Transverse colon (tissue), 4 donors: ENCODE results near the gene TRAK1.

Experiments used
- EP300 ChIP-seq: sonication (generic); formaldehyde crosslinking; IDR thresholded peaks from one replicate; pipeline ENCODE4 v1.6.1; 2017; ENCODE audit warnings: antibody characterized with exemption, low read depth
- POLR2A ChIP-seq: fragments of 450-650 bp; IDR thresholded peaks from one replicate; pipeline ENCODE4 v1.6.1; 2016; ENCODE audit warnings: antibody characterized with exemption, mild to moderate bottlenecking, moderate library complexity
- POLR2AphosphoS5 ChIP-seq, 3 donors: sonication (generic); formaldehyde crosslinking; IDR thresholded peaks; one replicate each; pipeline ENCODE4 v1.6.1; 2016; ENCODE audit warnings: antibody characterized with exemption in 3 of 3
- TF ChIP-seq, protein P1 (sequence below), 5 experiments: fragments of 200-600 bp in 3 of 5; fragments of 450-650 bp in 2 of 5; sonication (generic) in 3 of 5; IDR thresholded peaks; 1 replicate in 2 of 5; 2 replicates in 3 of 5; pipeline ENCODE4 v1.5.1; 2016 to 2017; ENCODE audit warnings: antibody characterized with exemption in 5 of 5, inconsistent platforms in 3 of 5, mild to moderate bottlenecking in 2 of 5, moderate library complexity in 1 of 5

DNA sequence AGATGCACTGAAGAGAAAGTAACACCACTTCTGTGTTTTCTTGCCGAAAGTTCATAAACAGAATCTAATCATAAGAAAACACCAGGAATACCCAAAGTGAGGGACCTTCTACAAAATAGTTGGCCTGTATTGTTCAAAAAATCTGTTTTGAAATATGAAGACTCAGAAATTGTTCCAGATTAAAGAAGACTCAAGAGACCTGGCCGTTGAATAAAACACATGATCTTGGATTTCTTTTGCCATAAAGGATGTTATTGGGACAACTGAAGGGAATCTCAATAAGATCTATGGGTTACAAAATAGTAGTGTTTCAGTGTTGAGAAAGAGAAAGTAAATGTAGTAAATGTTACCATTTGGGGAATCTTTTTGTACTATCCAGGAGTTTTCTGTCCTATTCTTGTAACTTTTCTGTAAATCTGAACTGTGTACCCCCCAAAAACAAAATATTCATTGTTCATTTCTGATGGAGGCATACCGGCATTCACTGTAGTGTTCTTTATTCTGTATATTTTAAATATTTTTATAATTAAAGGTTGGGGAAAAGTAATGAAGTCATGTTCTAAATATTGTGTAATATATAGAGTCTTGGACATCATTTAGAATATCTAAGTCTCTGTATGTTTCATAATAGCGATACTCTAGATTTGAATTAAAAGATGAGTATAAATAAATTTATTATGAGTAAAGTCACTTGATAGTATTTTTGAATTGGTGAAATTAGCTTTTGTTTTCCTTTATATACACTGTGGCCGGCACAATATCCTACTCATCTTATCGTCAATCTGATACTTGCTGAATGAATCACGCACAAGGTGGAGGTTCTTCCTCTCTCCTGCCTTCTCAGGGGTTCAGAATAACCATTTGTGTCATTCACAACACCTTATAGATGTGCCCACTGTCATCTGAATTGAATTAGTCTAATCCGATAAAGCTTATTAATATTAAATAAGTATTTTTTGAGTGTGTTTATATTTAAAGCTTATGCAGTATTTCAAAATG is 66.7 kb downstream of the TRAK1 start:
- TF ChIP-seq POLR2AphosphoS5 (IDR thresholded peaks at IDR 0.05) (no peak), POLR2A (no peak), EP300 (no peak)
- TF ChIP-seq, protein P1, sequence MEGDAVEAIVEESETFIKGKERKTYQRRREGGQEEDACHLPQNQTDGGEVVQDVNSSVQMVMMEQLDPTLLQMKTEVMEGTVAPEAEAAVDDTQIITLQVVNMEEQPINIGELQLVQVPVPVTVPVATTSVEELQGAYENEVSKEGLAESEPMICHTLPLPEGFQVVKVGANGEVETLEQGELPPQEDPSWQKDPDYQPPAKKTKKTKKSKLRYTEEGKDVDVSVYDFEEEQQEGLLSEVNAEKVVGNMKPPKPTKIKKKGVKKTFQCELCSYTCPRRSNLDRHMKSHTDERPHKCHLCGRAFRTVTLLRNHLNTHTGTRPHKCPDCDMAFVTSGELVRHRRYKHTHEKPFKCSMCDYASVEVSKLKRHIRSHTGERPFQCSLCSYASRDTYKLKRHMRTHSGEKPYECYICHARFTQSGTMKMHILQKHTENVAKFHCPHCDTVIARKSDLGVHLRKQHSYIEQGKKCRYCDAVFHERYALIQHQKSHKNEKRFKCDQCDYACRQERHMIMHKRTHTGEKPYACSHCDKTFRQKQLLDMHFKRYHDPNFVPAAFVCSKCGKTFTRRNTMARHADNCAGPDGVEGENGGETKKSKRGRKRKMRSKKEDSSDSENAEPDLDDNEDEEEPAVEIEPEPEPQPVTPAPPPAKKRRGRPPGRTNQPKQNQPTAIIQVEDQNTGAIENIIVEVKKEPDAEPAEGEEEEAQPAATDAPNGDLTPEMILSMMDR (IDR thresholded peaks at IDR 0.05): no peak
